H9 (cell line): ENCODE data around the gene SRGAP3. TPM values are rescaled to one million over a fixed set of nuclear protein-coding genes. Genes with fewer than 3 reads are reported as not detected.

Source experiments
- DNase-seq: peaks from one replicate; pipeline ENCODE4 v3.0.0-alpha.2; 2017
- H2AFZ ChIP-seq: one replicate; pipeline ENCODE4 v1.6.1; 2013; ENCODE audit warnings: mild to moderate bottlenecking, low read length, control low read depth, moderate library complexity
- H2AK5ac ChIP-seq: 2 replicates; pipeline ENCODE4 v1.6.1; 2013; ENCODE audit warnings: low read length, control low read depth, mixed read lengths; ENCODE audit not compliant: insufficient read length
- H2BK120ac ChIP-seq: one replicate; pipeline ENCODE4 v1.6.1; 2013; ENCODE audit warnings: low read depth, mild to moderate bottlenecking, low read length, control low read depth, inconsistent platforms; ENCODE audit not compliant: poor library complexity, severe bottlenecking
- H2BK12ac ChIP-seq: 2 replicates; pipeline ENCODE4 v1.6.1; 2013; ENCODE audit warnings: low read length, control low read depth, mixed read lengths, low read depth; ENCODE audit not compliant: insufficient read length
- H2BK15ac ChIP-seq: 2 replicates; pipeline ENCODE4 v1.6.1; 2013; ENCODE audit warnings: low read depth, low read length, control low read depth
- H2BK20ac ChIP-seq: one replicate; pipeline ENCODE4 v1.6.1; 2013; ENCODE audit warnings: low read depth, mild to moderate bottlenecking, low read length, control low read depth, inconsistent platforms; ENCODE audit not compliant: poor library complexity, severe bottlenecking
- H2BK5ac ChIP-seq: 2 replicates; pipeline ENCODE4 v1.6.1; 2013; ENCODE audit warnings: low read length, control low read depth, mixed read lengths; ENCODE audit not compliant: insufficient read length
- H3K14ac ChIP-seq: 2 replicates; pipeline ENCODE4 v1.6.1; 2013; ENCODE audit warnings: low read length, control low read depth; ENCODE audit not compliant: insufficient read depth
- H3K18ac ChIP-seq: 2 replicates; pipeline ENCODE4 v1.6.1; 2013; ENCODE audit warnings: low read depth, mild to moderate bottlenecking, mixed read lengths, low read length, control low read depth; ENCODE audit not compliant: insufficient read length
- H3K23ac ChIP-seq: 2 replicates; pipeline ENCODE4 v1.6.1; 2013; ENCODE audit warnings: low read length, control low read depth, mixed read lengths, low read depth; ENCODE audit not compliant: insufficient read length
- H3K23me2 ChIP-seq: 2 replicates; pipeline ENCODE4 v1.6.1; 2013; ENCODE audit warnings: low read depth, mild to moderate bottlenecking, mixed read lengths, low read length, control low read depth; ENCODE audit not compliant: insufficient read length, poor library complexity, severe bottlenecking
- H3K27ac ChIP-seq: 2 replicates; pipeline ENCODE4 v1.5.1; 2013; ENCODE audit warnings: low read length, control low read depth, mixed read lengths, low read depth; ENCODE audit not compliant: insufficient read length
- H3K27me3 ChIP-seq: 2 replicates; pipeline ENCODE4 v1.6.1; 2013; ENCODE audit warnings: low read length, control low read depth, inconsistent platforms; ENCODE audit not compliant: insufficient read depth
- H3K4ac ChIP-seq: 2 replicates; pipeline ENCODE4 v1.6.1; 2013; ENCODE audit warnings: low read depth, mild to moderate bottlenecking, control low read depth, inconsistent platforms, low read length, moderate library complexity
- H3K4me1 ChIP-seq: 2 replicates; pipeline ENCODE4 v1.6.1; 2013; ENCODE audit warnings: low read length, control low read depth, inconsistent platforms; ENCODE audit not compliant: insufficient read depth
- H3K4me2 ChIP-seq: 2 replicates; pipeline ENCODE4 v1.6.1; 2013; ENCODE audit warnings: low read length, control low read depth, mixed read lengths; ENCODE audit not compliant: insufficient read length, insufficient read depth
- H3K56ac ChIP-seq: 2 replicates; pipeline ENCODE4 v1.6.1; 2013; ENCODE audit warnings: low read depth, mild to moderate bottlenecking, mixed read lengths, low read length, control low read depth; ENCODE audit not compliant: insufficient read length
- H3K79me1 ChIP-seq: 2 replicates; pipeline ENCODE4 v1.6.1; 2013; ENCODE audit warnings: low read depth, mild to moderate bottlenecking, moderate library complexity, low read length, control low read depth, inconsistent platforms; ENCODE audit not compliant: insufficient read depth, poor library complexity, severe bottlenecking
- H3K79me2 ChIP-seq: 2 replicates; pipeline ENCODE4 v1.6.1; 2013; ENCODE audit warnings: low read length, control low read depth, inconsistent platforms; ENCODE audit not compliant: insufficient read depth
- H3K9ac ChIP-seq: 2 replicates; pipeline ENCODE4 v1.6.1; 2013; ENCODE audit warnings: low read length, control low read depth, mixed read lengths; ENCODE audit not compliant: insufficient read length; ENCODE audit errors: extremely low read depth
- H3K9me3 ChIP-seq: one replicate; pipeline ENCODE4 v1.6.1; 2013; ENCODE audit warnings: low read depth, low read length, inconsistent platforms; ENCODE audit not compliant: control insufficient read depth
- H3T11ph ChIP-seq: one replicate; pipeline ENCODE4 v1.6.1; 2013; ENCODE audit warnings: mild to moderate bottlenecking, low read length, control low read depth, inconsistent platforms
- H4K20me1 ChIP-seq: one replicate; pipeline ENCODE4 v1.6.1; 2013; ENCODE audit not compliant: control insufficient read depth, insufficient read length, insufficient read depth
- H4K5ac ChIP-seq: 2 replicates; pipeline ENCODE4 v1.6.1; 2013; ENCODE audit warnings: low read depth, mild to moderate bottlenecking, mixed read lengths, low read length, control low read depth; ENCODE audit not compliant: insufficient read length
- H4K8ac ChIP-seq: replicated peaks from 2 replicates; pipeline ENCODE4 v1.6.1; 2013; ENCODE audit warnings: low read length, control low read depth, mixed read lengths, low read depth; ENCODE audit not compliant: insufficient read length
- H4K91ac ChIP-seq: 2 replicates; pipeline ENCODE4 v1.6.1; 2013; ENCODE audit warnings: low read depth, mild to moderate bottlenecking, moderate library complexity, mixed read lengths, low read length, control low read depth; ENCODE audit not compliant: insufficient read length
- H3K27ac Mint-ChIP-seq, 3 experiments: 2 replicates in 2 of 3; 3 replicates in 1 of 3; pipeline ENCODE4 v1.8.0; 2020 to 2021; ENCODE audit warnings: mixed read lengths in 3 of 3, mild to moderate bottlenecking in 1 of 3, moderate library complexity in 1 of 3
- H3K27me3 Mint-ChIP-seq: 2 replicates; pipeline ENCODE4 v1.8.0; 2021; ENCODE audit warnings: low read depth, mild to moderate bottlenecking, moderate library complexity, mixed read lengths
- H3K36me3 Mint-ChIP-seq, 3 experiments: 2 replicates in 2 of 3; 3 replicates in 1 of 3; pipeline ENCODE4 v1.8.0; 2020 to 2021; ENCODE audit warnings: low read depth in 3 of 3, mixed read lengths in 3 of 3; ENCODE audit not compliant: insufficient read depth in 1 of 3
- H3K4me1 Mint-ChIP-seq, 2 experiments: 2 replicates each; pipeline ENCODE4 v1.8.0; 2020; ENCODE audit warnings: mixed read lengths in 2 of 2
- H3K4me3 Mint-ChIP-seq, 2 experiments: 2 replicates in 1 of 2; 3 replicates in 1 of 2; pipeline ENCODE4 v1.8.0; 2020 to 2021; ENCODE audit warnings: mild to moderate bottlenecking in 2 of 2, mixed read lengths in 2 of 2, moderate library complexity in 1 of 2
- H3K9me3 Mint-ChIP-seq, 2 experiments: 2 replicates in 1 of 2; 3 replicates in 1 of 2; pipeline ENCODE4 v1.8.0; 2020; ENCODE audit warnings: mild to moderate bottlenecking in 2 of 2, mixed read lengths in 2 of 2, moderate library complexity in 1 of 2
- WGBS: extraction: QIAGEN DNeasy Blood & Tissue Kit; methylation state at CpG from one replicate; pipeline ENCODE4 v1.1.7; 2013; ENCODE audit warnings: missing lambda C conversion rate, low lambda C conversion rate, mixed read lengths; ENCODE audit not compliant: insufficient read length; ENCODE audit errors: extremely low coverage; 5-methylcytosine and 5-hydroxymethylcytosine counted together
- total RNA-seq: library from RNA; stranded (reverse); gene quantifications from 2 replicates; pipeline ENCODE4 v1.2.1, GENCODE V29; 2021
- TF ChIP-seq, protein P1 (sequence below): fragments of 200-600 bp; sonication (generic); conservative IDR thresholded peaks from 3 replicates; pipeline ENCODE4 v1.8.0; 2021; ENCODE audit warnings: antibody characterized with exemption, mild to moderate bottlenecking

SRGAP3 gene
- total RNA-seq, 1 experiment from 2014 or later, result 3.4 TPM

DNA sequence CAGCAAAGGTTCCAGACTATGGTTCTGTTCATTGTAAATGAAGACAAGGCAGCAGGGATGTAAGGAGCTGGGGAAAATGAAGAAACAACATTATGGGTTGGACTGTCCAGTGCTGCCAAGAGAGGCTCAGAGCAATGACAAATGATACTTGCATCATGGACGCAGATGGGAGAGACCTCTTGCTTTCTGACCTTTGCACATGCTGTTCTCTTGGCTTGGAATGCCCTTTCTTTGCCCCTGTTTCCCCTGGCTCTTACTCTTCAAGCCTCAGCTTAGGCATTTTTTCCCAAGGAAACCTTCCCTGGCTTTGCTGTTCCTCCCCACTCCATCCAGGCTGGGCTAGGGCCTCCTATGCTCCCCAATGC is 226.2 kb downstream of the SRGAP3 start:
- Histone ChIP-seq H3K18ac (no peak overlapping the region), H3K27ac (no peak overlapping the region), H2AFZ (no peak overlapping the region), H2BK20ac (no peak overlapping the region), H3K4me1 (no peaks in the 10 kb centered on the region), H3K56ac (no peak overlapping the region), H2BK12ac (no peak overlapping the region), H4K5ac (no peak overlapping the region), H3K23ac (no peak overlapping the region), H3K4me2 (no peak overlapping the region), H4K20me1 (no peaks in the 10 kb centered on the region), H3K79me2 (no peaks in the 10 kb centered on the region), H3K9ac (no peak overlapping the region), H2AK5ac (no peak overlapping the region), H2BK5ac (no peak overlapping the region), H3K14ac (no peak overlapping the region), H3T11ph (no peak overlapping the region), H3K9me3 (no peaks in the 10 kb centered on the region), H3K4ac (no peak overlapping the region), H2BK120ac (no peak overlapping the region), H3K23me2 (no peaks in the 10 kb centered on the region), H3K27me3 (no peaks in the 10 kb centered on the region), H2BK15ac (no peak overlapping the region), H4K91ac (no peak overlapping the region), H4K8ac (no peak overlapping the region), H3K79me1 (no peaks in the 10 kb centered on the region)
- TF ChIP-seq, protein P1, sequence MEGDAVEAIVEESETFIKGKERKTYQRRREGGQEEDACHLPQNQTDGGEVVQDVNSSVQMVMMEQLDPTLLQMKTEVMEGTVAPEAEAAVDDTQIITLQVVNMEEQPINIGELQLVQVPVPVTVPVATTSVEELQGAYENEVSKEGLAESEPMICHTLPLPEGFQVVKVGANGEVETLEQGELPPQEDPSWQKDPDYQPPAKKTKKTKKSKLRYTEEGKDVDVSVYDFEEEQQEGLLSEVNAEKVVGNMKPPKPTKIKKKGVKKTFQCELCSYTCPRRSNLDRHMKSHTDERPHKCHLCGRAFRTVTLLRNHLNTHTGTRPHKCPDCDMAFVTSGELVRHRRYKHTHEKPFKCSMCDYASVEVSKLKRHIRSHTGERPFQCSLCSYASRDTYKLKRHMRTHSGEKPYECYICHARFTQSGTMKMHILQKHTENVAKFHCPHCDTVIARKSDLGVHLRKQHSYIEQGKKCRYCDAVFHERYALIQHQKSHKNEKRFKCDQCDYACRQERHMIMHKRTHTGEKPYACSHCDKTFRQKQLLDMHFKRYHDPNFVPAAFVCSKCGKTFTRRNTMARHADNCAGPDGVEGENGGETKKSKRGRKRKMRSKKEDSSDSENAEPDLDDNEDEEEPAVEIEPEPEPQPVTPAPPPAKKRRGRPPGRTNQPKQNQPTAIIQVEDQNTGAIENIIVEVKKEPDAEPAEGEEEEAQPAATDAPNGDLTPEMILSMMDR, result no peak
- H3K9me3 Mint-ChIP-seq, result no peaks in the 10 kb centered on the region
- no peaks in the 10 kb centered on the region for H3K27me3 Mint-ChIP-seq
- H3K27ac Mint-ChIP-seq, result no peak overlapping the region; a peak in 1 of 7 replicates
- WGBS, result no CpG with 5 or more reads among the region's 1 CpG
- peaks cover 38 to 44% of the 10 kb centered on the region in 2 experiments for H3K4me1 Mint-ChIP-seq
- DNase-seq, result no peak
- no peak overlapping the region for H3K4me3 Mint-ChIP-seq
- H3K36me3 Mint-ChIP-seq, result no peaks in the 10 kb centered on the region
